ENCODE results near the gene CD22. TPM values are rescaled to one million over a fixed set of nuclear protein-coding genes. Genes with fewer than 3 reads are reported as not detected.

CD22 gene
- total and polyA plus RNA-seq, 2 of the 8 experiments (the other 6 are each of a cell fraction or from before 2014, with no cell fraction given) = 0.06 to 0.60 TPM

- TF ChIP-seq, protein P1, sequence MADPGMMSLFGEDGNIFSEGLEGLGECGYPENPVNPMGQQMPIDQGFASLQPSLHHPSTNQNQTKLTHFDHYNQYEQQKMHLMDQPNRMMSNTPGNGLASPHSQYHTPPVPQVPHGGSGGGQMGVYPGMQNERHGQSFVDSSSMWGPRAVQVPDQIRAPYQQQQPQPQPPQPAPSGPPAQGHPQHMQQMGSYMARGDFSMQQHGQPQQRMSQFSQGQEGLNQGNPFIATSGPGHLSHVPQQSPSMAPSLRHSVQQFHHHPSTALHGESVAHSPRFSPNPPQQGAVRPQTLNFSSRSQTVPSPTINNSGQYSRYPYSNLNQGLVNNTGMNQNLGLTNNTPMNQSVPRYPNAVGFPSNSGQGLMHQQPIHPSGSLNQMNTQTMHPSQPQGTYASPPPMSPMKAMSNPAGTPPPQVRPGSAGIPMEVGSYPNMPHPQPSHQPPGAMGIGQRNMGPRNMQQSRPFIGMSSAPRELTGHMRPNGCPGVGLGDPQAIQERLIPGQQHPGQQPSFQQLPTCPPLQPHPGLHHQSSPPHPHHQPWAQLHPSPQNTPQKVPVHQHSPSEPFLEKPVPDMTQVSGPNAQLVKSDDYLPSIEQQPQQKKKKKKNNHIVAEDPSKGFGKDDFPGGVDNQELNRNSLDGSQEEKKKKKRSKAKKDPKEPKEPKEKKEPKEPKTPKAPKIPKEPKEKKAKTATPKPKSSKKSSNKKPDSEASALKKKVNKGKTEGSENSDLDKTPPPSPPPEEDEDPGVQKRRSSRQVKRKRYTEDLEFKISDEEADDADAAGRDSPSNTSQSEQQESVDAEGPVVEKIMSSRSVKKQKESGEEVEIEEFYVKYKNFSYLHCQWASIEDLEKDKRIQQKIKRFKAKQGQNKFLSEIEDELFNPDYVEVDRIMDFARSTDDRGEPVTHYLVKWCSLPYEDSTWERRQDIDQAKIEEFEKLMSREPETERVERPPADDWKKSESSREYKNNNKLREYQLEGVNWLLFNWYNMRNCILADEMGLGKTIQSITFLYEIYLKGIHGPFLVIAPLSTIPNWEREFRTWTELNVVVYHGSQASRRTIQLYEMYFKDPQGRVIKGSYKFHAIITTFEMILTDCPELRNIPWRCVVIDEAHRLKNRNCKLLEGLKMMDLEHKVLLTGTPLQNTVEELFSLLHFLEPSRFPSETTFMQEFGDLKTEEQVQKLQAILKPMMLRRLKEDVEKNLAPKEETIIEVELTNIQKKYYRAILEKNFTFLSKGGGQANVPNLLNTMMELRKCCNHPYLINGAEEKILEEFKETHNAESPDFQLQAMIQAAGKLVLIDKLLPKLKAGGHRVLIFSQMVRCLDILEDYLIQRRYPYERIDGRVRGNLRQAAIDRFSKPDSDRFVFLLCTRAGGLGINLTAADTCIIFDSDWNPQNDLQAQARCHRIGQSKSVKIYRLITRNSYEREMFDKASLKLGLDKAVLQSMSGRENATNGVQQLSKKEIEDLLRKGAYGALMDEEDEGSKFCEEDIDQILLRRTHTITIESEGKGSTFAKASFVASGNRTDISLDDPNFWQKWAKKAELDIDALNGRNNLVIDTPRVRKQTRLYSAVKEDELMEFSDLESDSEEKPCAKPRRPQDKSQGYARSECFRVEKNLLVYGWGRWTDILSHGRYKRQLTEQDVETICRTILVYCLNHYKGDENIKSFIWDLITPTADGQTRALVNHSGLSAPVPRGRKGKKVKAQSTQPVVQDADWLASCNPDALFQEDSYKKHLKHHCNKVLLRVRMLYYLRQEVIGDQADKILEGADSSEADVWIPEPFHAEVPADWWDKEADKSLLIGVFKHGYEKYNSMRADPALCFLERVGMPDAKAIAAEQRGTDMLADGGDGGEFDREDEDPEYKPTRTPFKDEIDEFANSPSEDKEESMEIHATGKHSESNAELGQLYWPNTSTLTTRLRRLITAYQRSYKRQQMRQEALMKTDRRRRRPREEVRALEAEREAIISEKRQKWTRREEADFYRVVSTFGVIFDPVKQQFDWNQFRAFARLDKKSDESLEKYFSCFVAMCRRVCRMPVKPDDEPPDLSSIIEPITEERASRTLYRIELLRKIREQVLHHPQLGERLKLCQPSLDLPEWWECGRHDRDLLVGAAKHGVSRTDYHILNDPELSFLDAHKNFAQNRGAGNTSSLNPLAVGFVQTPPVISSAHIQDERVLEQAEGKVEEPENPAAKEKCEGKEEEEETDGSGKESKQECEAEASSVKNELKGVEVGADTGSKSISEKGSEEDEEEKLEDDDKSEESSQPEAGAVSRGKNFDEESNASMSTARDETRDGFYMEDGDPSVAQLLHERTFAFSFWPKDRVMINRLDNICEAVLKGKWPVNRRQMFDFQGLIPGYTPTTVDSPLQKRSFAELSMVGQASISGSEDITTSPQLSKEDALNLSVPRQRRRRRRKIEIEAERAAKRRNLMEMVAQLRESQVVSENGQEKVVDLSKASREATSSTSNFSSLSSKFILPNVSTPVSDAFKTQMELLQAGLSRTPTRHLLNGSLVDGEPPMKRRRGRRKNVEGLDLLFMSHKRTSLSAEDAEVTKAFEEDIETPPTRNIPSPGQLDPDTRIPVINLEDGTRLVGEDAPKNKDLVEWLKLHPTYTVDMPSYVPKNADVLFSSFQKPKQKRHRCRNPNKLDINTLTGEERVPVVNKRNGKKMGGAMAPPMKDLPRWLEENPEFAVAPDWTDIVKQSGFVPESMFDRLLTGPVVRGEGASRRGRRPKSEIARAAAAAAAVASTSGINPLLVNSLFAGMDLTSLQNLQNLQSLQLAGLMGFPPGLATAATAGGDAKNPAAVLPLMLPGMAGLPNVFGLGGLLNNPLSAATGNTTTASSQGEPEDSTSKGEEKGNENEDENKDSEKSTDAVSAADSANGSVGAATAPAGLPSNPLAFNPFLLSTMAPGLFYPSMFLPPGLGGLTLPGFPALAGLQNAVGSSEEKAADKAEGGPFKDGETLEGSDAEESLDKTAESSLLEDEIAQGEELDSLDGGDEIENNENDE (IDR thresholded peaks at IDR 0.05; ENCODE audit: insufficient replicate concordance, low read length) = no peak
- no peak for TF ChIP-seq HDAC6 (IDR thresholded peaks at IDR 0.05; ENCODE audit: low read depth, low read length)
- no peak for TF ChIP-seq MAFK (IDR thresholded peaks at IDR 0.05; ENCODE audit: low read depth, low read length)
- TF ChIP-seq SUZ12 (IDR thresholded peaks at IDR 0.05; ENCODE audit: low read length) = no peak
Observed at GRCh38 chr19:35346193-35347052, 17.4 kb downstream of the CD22 start (continued).

All from H1 (cell line).